ENCODE data around the gene HRH4. TPM values are rescaled to one million over a fixed set of nuclear protein-coding genes. Genes with fewer than 3 reads are reported as not detected.
A peak's percentile ranks its signal among the peaks of the same experiment; 100 is the strongest.

Gene HRH4
- total RNA-seq, 1 donor from 2014 or later: 0.13 TPM

GRCh38 chr18:24465486-24465885 is 5.0 kb downstream of the HRH4 start:
- no peak for DNase-seq (ENCODE audit: low read depth)

- no peak for DNase-seq (ENCODE audit: low read depth)
These were observed 6.3 kb downstream of the HRH4 start for GRCh38 chr18:24466771-24467170.

DNA sequence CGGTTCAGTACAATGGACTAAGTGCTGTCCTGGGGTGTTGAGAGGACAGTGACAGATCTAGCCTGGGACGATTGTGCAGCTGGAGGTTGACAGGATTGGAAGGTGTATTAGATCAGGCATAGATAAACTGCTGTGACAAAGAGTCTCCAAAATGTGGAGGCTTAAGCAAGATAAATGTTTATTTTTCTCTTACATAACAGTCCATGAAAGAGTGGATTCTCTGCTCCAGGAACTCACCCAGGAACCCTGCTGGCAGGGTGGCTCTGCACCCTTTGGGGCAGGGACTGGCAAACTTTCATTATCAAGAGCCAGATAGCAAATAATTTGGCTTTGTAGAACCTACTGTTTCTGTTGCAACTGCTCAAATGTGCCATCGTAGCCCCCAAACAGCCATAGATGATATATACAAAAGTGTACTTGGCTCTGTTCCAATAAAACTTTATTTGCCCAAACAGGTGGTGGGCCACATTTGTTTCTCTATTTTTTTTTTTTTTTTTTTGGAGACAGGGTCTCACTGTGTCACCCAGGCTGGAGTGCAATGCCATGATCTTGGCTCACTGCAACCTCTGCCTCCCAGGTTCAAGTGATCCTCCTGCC is 9.7 kb downstream of the HRH4 start:
- no peak for DNase-seq (ENCODE audit: low read depth)

DNA sequence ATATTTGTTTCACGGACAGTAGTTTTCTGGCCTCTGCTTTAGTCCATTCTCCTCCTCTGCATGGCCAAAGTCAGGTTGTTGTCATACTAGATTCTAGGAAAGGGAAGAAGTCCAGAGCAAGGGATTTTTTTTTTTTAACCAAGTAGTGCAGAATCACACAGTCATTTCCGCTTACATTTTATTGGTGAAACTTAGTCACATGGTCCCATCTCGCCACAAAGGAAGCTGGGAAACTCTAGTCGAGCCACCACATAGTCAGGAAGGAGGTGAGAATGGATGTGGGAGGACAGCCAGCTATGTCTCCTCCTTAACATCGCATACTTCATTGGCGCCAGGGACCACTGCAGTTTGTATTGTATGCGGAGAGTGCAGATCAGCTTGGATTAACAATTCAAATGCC is 10.4 kb downstream of the HRH4 start:
- no peak for DNase-seq (ENCODE audit: low read depth)

DNA sequence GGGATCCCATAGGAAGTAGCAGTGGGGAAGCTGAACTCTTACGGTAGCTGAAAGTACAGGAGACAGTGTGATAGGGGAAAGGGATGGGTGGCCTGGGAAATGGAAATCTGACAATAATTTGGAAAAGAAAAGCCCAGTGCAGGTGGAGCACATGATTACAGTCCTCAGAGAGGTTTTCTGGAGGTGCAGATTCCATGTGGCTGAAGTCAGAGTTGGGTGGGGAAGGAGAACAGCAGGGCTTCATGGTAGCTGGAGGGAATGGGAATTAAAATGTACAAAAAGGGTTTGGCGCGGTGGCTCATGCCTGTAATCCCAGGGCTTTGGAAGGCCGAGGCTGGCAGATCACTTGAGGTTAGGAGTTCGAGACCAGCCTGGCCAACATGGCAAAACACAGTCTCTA is 12.2 kb downstream of the HRH4 start:
- no peak for DNase-seq (ENCODE audit: low read depth)

- no peak for DNase-seq (ENCODE audit: low read depth)
These were observed 14.0 kb downstream of the HRH4 start for GRCh38 chr18:24474406-24474805.

DNA sequence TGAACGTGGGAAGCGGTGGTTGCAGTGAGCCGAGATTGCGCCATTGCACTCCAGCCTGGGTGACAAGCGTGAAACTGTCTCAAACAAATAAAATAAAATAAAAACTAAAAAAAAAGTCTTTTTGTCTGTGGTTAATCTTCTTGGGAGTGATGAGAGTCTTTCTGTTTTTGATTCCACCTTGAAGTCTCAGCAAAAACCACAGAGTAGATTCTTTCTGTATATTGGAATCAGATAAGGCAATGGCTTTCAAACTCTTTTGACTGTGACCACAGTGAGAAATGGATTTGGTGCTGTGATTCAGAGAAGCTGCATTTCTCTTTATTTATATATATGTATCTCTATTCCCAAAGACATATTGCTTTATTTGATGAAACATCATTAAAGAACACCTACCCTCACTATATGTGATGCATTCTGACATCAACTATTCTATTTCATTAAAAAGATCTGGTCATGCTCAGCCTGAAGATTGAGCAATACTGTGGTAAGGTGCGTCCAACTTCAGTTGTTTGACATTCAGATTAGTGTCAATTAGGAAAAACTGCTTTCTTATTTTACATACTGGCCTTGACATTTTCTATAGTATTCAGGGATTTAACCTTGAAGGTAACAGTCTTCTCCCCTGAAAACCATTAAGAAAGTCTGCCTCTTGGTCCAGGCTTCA is 15.6 kb downstream of the HRH4 start:
- DNase-seq (ENCODE audit: low read depth): no peak

DNA sequence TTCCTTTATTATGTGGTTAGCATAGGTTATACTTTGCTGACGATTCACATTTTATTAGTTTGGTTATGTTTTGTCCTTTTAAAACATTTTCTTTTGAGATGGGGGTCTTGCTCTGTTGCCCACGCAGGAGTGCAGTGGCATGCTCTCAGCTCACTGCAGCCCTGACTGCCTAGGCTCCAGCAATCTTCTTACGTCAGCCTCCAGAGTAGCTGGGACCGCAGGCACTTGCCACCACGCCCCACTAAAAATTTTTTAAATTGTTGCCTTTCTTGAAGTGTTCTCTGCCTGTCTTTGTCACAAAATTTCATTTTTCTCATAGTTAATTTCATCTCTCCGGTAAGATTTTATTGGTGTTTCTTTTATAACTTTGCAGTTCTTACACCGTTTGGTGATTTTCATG is 18.9 kb downstream of the HRH4 start:
- no peak for DNase-seq (ENCODE audit: low read depth)

DNA sequence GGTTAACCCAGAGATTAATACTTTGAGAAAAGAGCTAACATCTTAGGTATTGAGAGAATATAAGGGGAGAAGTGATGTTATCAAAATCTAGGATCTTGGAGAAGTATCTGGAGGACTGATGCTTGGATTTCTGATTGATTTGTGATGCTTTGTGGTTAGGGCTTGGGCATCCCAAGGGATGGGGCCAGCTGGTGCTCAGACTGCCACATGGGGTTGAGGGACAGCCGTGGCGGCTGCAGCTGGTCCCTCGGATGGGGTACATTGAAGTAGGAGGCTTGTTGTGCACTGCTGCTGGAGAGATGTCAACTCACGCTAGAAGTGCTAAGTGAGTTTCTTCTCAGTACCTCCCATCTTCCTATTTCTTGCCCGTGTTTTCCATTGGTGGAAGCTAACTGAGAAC is 22.4 kb downstream of the HRH4 start:
- peak; percentile 63 for DNase-seq (ENCODE audit: low read depth)

DNA sequence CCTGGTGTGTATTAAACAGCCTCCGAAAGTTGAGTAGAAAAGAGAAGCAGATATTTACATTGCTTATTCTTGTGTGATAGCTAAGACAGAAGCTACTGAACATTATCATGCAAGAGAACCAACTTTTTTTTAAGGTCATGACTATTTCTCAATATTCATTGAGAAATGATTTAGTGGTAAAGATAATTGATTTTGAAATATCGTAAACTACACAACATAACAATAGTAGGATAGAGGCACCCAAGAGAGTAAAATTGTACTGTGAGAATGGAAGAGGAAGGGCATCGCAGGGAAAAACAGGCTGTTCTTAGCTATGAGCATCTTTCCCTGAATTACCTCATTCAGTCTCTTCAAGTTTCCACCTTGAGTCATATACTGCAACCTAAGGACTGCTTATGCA is 25.2 kb downstream of the HRH4 start:
- no peak for DNase-seq (ENCODE audit: low read depth)

DNA sequence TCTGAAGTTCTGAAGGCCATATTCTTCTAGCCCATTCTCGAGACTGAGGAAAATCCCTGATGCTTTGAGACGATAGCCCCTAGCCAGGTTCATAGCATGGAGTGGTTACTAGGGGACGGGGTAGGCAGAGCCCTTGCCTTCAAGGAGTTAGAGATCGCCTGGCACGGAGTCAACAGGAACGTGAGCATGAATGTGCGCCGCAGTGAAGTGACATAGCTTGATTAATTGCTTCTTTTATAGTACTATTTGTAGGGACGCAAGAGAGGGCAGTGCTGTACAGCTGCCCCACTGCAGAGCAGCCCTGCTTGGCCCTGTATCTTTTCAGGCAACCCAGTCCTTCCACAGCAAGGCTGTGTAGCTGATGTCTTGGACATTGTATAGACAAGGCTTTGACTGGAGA is 26.2 kb downstream of the HRH4 start:
- DNase-seq (ENCODE audit: low read depth): no peak

DNA sequence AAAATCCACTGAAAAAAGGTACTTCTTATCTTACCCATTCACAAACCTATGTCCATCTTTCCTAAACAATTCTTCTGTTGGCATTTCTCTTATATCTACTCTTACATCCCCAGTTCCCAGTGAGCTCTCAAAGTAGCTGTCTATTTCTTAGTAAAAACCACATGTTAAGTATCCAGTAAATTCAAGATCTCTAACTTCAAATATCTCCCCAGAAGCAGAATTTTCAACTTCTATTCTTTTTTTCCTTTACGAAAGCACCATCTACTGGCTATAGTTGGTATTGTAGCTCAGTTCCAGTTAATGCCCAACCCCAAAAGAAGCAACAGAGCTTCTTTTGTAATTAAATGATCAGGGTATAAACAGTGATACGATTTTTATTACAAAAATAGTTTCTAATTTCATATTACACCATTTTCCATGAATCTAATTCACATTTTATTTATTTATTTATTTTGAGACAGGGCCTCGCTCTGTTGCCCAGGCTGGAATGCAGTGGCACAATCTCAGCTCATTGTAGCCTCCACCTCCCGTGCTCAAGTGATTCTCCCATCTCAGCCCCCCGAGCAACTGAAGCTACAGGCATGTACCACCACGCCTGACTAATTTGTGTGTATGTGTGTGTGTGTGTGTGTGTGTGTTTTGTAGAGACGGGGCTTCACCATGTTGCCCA is 28.5 kb downstream of the HRH4 start:
- DNase-seq (ENCODE audit: low read depth): peak; percentile 64

DNA sequence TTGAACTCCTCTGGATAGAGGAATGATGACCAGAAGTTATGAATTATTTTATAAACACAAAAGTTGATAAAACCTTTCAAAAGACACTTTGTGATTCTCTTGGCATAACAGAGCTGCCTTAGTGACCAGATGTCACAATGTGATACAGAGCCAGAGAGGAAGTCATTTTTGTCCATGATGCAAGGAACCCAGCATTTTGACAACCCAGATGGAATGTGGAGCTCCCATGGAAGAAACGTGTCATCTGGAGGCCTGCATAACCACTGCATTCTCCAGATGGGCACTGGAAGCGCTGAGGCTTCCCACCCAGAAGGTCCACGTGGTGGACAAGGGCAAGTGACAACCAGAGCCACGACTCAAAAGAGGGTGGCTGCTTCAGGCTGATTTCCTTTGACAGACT is 30.1 kb downstream of the HRH4 start:
- DNase-seq (ENCODE audit: low read depth): peak; percentile 75

- no peak for DNase-seq (ENCODE audit: low read depth)
These were observed 31.7 kb downstream of the HRH4 start for GRCh38 chr18:24491927-24492834.

GRCh38 chr18:24494586-24494985 is 34.1 kb downstream of the HRH4 start:
- DNase-seq (ENCODE audit: low read depth): no peak

GRCh38 chr18:24497031-24497754 is 36.8 kb downstream of the HRH4 start:
- no peak for DNase-seq (ENCODE audit: low read depth)

- no peak for DNase-seq (ENCODE audit: low read depth)
These were observed 39.4 kb downstream of the HRH4 start for GRCh38 chr18:24499814-24500213.

DNA sequence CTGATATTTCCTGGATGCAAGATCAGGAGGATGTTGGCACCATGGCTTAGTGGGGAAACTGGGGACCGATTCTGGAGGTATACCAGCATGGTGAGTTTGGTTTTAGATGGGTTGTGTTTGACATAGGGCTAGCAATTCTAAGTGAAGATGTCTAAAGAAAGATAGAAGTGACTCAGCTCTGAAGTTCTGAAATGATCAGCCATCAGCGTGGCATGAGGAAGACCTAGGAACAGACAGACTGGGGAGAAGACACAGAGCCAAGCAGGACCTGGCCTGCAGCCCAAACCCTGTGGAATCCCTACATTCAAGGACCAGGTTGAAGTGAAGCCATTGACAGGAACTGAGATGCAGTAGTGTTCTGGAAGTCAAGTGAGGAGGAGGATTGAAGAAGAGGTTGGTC is 39.8 kb downstream of the HRH4 start:
- no peak for DNase-seq (ENCODE audit: low read depth)

- DNase-seq (ENCODE audit: low read depth): no peak
These were observed 40.3 kb downstream of the HRH4 start for GRCh38 chr18:24500766-24501165.

DNA sequence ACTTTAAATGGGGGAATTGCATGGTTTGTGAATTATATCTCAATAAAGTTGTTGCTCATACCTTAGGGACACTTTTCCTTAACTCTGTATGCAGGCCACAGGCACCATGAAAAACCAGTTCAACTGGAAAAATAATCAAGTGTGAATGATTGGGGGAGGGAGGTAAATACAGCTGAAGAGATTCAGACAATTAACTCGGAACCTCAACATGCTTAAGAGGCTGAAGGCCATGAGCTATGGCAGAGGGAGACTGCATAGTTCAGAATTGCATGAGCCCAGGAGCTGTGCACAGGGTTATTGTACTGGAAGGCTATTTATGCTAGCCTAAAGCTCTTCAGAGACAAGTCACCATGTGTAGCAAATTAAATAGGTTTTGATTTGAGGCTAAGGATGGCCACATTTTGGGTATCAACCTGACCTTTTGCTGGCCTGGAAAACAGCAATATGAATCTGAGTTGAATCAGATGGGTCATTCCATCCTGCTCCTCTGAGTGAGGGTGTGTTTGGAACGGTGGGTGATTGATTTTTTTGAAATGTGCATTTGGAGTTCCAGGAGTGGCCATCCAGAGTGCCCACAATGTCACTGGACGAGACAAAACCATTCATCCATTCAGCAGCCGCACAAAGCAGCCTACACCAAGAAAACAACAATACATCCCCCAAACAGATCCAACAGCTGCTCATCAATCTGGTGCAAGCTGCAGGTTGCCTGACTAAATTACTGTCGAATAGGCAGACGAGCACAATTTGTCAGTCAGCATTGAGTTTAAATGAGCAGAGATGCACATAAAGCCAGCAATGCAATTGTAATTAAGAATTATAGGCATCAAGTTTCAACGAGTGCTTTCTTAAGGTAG is 42.5 kb downstream of the HRH4 start:
- no peak for DNase-seq (ENCODE audit: low read depth)
